ENCODE measurements around the gene TDRD10. TPM values are rescaled to one million over a fixed set of nuclear protein-coding genes. Genes with fewer than 3 reads are reported as not detected.

The TDRD10 gene
- total and polyA plus RNA-seq, 7 donors, result 0.46 to 3.9 (median 1.8) TPM

- no peak overlapping the region for H3K27ac ChIP-seq
- no peaks in the 10 kb centered on the region for H3K4me1 ChIP-seq
- no peak for DNase-seq
- intact Hi-C loops (cut with DNase I), result no loop called here
- TF ChIP-seq CTCF (IDR thresholded peaks at IDR 0.05) (no peak), POLR2AphosphoS5 (IDR thresholded peaks at IDR 0.05) (no peak), POLR2A (IDR thresholded peaks at IDR 0.05) (no peak), EP300 (IDR thresholded peaks at IDR 0.05) (no peak)
- no peak overlapping the region for H3K4me3 ChIP-seq
- no peaks in the 10 kb centered on the region for H3K9me3 ChIP-seq
- 81 to 89% methylated on average over 7 of the region's 7 CpGs for WGBS, 2 donors
- no peaks in the 10 kb centered on the region for H3K36me3 ChIP-seq
- peaks cover 0 to 15% (median 0%) of the 10 kb centered on the region in 3 donors for H3K27me3 ChIP-seq
These were observed 12.1 kb downstream of the TDRD10 start for GRCh38 chr1:154514066-154514553.

GRCh38 chr1:154517661-154518060, 15.6 kb downstream of the TDRD10 start:
- H3K36me3 ChIP-seq, result no peaks in the 10 kb centered on the region
- H3K4me1 ChIP-seq, result no peaks in the 10 kb centered on the region
- H3K27ac ChIP-seq, result no peak overlapping the region
- WGBS, 2 donors, result 91 to 93% methylated on average over 11 of the region's 11 CpGs
- H3K4me3 ChIP-seq, result no peak overlapping the region
- TF ChIP-seq CTCF (IDR thresholded peaks at IDR 0.05) (no peak), EP300 (IDR thresholded peaks at IDR 0.05) (no peak), POLR2AphosphoS5 (IDR thresholded peaks at IDR 0.05) (no peak), POLR2A (IDR thresholded peaks at IDR 0.05) (no peak)
- H3K9me3 ChIP-seq, result no peaks in the 10 kb centered on the region
- peaks cover 0 to 7% (median 0%) of the 10 kb centered on the region in 3 donors for H3K27me3 ChIP-seq
- intact Hi-C loops (cut with DNase I), result no loop called here
- no peak for DNase-seq

- Histone ChIP-seq H3K4me3 (no peak overlapping the region), H3K4me1 (no peaks in the 10 kb centered on the region), H3K27me3 (peaks cover 0 to 7% (median 0%) of the 10 kb centered on the region in 3 donors), H3K36me3 (no peaks in the 10 kb centered on the region), H3K9me3 (no peaks in the 10 kb centered on the region), H3K27ac (no peak overlapping the region)
- intact Hi-C loops (cut with DNase I), result no loop called here
- TF ChIP-seq EP300 (IDR thresholded peaks at IDR 0.05), result no peak
- no peak for TF ChIP-seq POLR2A (IDR thresholded peaks at IDR 0.05)
- no peak for TF ChIP-seq POLR2AphosphoS5 (IDR thresholded peaks at IDR 0.05)
- no peak for TF ChIP-seq CTCF (IDR thresholded peaks at IDR 0.05)
- 68 to 80% methylated on average over 9 of the region's 9 CpGs for WGBS, 2 donors
- DNase-seq, result no peak
These were observed 17.6 kb downstream of the TDRD10 start for GRCh38 chr1:154519591-154519991.

- TF ChIP-seq EP300 (IDR thresholded peaks at IDR 0.05), result no peak
- TF ChIP-seq POLR2AphosphoS5 (IDR thresholded peaks at IDR 0.05), result no peak
- no peak for TF ChIP-seq POLR2A (IDR thresholded peaks at IDR 0.05)
- TF ChIP-seq CTCF (IDR thresholded peaks at IDR 0.05), result no peak
- peaks cover 0 to 7% (median 0%) of the 10 kb centered on the region in 3 donors for H3K27me3 ChIP-seq
- WGBS, 2 donors, result 44 to 59% methylated on average over 3 of the region's 3 CpGs
- H3K36me3 ChIP-seq, result no peaks in the 10 kb centered on the region
- H3K4me3 ChIP-seq, result no peak overlapping the region
- intact Hi-C loops (cut with DNase I), result no loop called here
- no peaks in the 10 kb centered on the region for H3K4me1 ChIP-seq
- DNase-seq, result no peak
- H3K27ac ChIP-seq, result no peak overlapping the region
- no peaks in the 10 kb centered on the region for H3K9me3 ChIP-seq
These were observed 18.3 kb downstream of the TDRD10 start for GRCh38 chr1:154520333-154520732.

- no peak overlapping the region for H3K4me3 ChIP-seq
- no peaks in the 10 kb centered on the region for H3K9me3 ChIP-seq
- intact Hi-C loops (cut with DNase I), result no loop called here
- 32 to 55% methylated on average over 3 of the region's 3 CpGs for WGBS, 2 donors
- no peak overlapping the region for H3K27ac ChIP-seq
- TF ChIP-seq POLR2AphosphoS5 (IDR thresholded peaks at IDR 0.05) (no peak), EP300 (IDR thresholded peaks at IDR 0.05) (no peak), CTCF (IDR thresholded peaks at IDR 0.05) (no peak), POLR2A (IDR thresholded peaks at IDR 0.05) (no peak)
- H3K4me1 ChIP-seq, result no peaks in the 10 kb centered on the region
- H3K36me3 ChIP-seq, result no peaks in the 10 kb centered on the region
- no peak for DNase-seq
- H3K27me3 ChIP-seq, result peaks cover 0 to 7% (median 0%) of the 10 kb centered on the region in 3 donors
These were observed 19.7 kb downstream of the TDRD10 start for GRCh38 chr1:154521695-154522094.
